GM19324 (cell line): ENCODE results near the gene FNIP2.

Source experiments
- ATAC-seq: cut with Tn5 transposase; IDR thresholded peaks from one replicate; pipeline ENCODE4 v1.9.1; 2021; ENCODE audit warnings: mild to moderate bottlenecking, moderate library complexity; ENCODE audit not compliant: unreplicated experiment, low FRiP score

FNIP2 gene

DNA sequence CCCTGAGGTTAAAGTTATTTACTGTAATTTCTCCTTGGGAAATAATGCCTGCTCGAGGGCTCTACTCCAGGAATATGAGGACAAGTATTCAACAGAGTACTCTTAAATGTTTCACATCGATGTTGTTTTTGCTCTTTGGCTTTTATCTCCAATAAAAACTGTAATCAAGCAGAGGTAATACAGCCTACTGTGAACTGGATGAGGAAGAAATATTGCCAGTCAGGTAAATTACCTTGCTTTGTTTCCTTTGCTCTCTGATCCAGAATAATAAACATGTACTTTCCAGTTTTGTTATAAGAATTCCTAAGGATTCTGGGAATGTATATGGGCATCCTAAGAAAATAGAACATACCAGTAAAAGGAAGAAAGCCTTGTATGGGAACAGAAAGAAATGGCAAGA is 60.4 kb downstream of the FNIP2 start:
- ATAC-seq = no peak

- no peak for ATAC-seq
These were observed 64.8 kb downstream of the FNIP2 start for GRCh38 chr4:158833602-158834001.

GRCh38 chr4:158835226-158836001 is 66.6 kb downstream of the FNIP2 start:
- ATAC-seq = no peak

DNA sequence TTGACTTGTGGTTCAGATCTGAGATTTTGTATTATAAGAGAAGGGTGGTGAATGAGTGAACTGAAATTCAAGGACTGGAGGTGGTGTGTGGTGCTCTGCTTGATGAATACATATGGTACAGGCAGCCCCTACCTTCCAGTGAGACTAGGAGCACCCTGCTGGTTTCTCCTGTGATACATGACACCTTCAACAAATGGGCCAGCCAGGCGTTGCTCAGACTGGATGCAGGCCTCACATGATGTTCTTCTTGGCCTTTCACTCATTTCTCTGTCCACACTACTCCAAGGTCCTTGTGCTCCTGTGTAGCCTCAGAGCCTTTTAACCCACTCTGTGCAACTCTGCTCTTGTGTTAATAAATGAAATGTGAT is 67.2 kb downstream of the FNIP2 start:
- no peak for ATAC-seq

DNA sequence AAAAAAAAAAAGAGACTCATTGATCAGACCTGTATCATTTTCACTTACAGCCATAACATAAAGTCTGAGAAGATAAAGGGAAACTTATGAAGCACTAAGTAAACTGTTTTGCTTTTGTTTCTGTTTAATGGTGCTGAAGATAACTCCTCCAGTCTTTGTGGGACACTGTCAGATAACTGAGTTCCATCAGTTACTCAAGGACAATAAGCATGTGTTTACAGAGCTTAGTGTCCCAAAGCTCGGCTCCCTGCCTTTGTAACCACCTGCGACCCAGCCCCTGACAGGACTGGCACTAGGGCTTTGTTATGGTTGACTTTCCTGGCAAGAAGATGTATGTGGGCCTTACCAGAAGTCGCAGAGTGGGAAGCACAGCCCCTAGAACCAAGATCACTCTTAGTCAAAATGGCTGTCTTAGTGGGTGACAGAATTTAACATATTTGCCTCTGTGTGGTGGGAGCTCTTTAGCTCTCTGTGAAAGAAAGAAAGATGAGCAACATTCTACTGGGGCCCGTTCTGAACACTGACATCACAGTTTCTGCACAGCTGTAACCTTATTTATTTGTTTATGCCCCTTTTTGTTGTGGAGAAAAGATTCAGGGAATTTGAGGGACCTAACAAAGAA is 68.1 kb downstream of the FNIP2 start:
- ATAC-seq = no peak

DNA sequence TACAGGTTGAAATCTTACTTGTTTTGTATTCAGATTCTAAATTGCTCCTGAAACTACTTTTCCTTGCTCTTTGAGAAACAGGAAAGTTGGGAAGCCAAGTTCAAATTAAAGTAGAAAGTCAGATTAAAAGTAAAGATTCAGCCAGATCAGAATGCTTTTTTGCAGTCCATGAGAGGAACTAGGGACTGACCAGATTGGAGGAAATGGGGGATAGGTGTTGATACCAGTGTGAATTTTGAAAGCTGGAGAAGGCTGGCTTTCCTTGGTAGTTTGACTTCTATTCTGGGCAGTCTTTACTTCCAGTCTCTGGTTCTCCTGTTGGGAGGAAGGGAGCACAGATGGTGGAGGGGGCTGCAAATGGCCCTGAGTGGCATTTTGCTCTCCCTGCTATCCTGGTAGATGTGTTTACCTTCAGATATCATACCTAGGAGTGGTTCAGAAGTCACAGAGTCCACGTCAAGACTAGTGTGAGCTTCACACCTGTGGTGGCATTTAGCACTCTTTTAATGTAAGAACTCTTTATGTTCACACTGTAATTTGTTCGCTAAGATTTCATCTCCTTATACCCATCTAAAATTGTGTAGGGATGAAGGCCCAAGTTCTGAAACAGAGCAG is 68.8 kb downstream of the FNIP2 start:
- no peak for ATAC-seq

GRCh38 chr4:158840131-158840530 is 71.3 kb downstream of the FNIP2 start:
- no peak for ATAC-seq

GRCh38 chr4:158841540-158841939 is 72.7 kb downstream of the FNIP2 start:
- no peak for ATAC-seq

- ATAC-seq = no peak
These were observed 76.7 kb downstream of the FNIP2 start for GRCh38 chr4:158845311-158846041.

DNA sequence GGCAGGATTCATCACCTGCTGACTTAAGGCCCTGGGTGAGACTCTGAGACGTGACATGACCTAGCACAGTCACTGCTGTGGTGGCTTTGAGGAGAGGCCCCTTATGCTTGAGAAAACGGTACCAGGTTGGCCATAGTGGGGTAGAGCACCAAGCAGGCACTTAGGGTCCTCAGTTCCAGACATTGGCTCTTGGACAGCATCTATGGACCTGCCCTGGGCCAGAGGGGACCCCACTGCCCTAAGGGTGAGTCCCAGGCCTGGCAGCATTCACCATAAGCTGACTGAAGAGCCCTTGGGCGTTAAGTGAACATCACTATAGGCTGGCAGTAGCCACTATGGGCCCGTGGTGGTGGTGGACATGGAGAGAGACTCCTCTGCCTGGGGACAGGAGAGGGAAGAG is 78.7 kb downstream of the FNIP2 start:
- ATAC-seq = no peak

DNA sequence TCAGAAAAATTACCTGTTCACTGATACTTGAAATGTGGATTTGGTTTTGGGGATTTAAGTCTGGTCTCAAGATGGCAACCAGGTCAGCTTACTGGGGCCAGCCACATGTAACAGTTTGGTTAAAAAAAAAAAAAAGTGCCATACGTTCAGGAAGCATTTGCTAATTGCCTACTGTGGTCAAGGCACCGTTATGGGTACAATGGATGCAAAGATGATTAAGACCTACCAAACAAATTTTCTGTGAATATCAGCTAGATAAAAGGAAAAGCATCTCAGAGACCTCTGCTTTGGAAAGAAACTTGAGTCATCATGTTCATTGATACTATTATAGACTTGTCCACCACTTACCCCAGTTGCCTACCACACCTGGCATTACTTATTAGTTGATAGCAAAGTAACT is 80.9 kb downstream of the FNIP2 start:
- no peak for ATAC-seq

- no peak for ATAC-seq
These were observed 81.5 kb downstream of the FNIP2 start for GRCh38 chr4:158850371-158850770.

DNA sequence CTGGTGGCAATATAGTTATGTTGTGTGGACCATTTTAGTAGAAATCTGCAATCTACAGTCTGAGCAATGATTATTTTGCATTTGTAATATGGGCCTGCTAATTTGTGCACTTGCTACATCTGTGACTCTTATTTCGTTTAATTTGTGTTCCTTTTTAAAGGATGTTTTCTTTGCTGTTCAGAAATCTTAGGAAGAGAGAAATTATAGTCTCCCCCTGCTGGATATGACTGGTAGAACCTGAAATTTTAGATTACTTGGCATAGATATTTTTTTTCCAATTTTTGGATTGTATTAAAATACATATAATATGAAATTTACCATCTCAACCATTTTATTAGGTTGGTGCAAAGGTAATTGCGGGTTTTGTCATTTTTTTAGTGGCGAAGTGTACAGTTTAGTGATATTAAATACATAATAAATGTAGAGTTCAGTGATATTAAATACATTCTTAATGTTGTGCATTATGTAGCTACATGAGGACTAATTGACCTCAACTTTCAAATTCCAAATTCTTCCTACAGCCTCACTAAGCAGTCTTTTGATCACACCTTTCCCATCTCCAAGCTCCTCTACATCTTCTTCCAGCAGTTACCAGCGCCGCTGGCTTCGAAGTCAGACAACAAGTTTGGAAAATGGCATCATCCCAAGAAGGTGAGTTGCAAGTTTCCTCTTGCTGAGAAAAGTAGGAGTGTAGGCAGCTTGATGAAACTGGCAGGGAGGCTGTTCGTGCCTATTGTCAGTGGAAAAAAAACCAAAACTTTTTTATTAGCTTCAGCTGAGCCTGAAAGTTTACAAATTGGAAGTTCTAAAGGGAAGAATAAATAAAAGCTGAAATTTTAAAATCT is 82.2 kb downstream of the FNIP2 start:
- no peak for ATAC-seq

- ATAC-seq = no peak
These were observed 85.4 kb downstream of the FNIP2 start for GRCh38 chr4:158854236-158854635.

- no peak for ATAC-seq
These were observed 88.0 kb downstream of the FNIP2 start for GRCh38 chr4:158856852-158857251.

DNA sequence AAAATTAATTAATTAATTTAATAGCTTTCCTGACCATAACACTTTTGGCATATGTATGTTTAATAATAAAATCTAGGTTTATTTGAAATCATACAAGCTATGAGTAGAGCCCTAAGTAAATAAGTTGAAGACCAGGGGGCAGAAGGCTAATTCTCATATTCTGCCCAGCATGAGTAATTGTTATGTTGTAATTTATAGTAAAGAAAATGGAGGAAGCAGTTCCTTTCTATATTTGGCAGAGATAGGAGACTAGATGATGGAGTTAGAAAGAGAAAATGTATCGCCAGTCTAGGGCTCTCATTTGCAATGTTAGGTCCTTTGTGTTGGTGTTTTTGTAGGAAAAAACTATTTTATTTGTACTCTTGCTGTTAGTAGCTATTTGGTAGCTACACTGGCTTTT is 89.1 kb downstream of the FNIP2 start:
- no peak for ATAC-seq

DNA sequence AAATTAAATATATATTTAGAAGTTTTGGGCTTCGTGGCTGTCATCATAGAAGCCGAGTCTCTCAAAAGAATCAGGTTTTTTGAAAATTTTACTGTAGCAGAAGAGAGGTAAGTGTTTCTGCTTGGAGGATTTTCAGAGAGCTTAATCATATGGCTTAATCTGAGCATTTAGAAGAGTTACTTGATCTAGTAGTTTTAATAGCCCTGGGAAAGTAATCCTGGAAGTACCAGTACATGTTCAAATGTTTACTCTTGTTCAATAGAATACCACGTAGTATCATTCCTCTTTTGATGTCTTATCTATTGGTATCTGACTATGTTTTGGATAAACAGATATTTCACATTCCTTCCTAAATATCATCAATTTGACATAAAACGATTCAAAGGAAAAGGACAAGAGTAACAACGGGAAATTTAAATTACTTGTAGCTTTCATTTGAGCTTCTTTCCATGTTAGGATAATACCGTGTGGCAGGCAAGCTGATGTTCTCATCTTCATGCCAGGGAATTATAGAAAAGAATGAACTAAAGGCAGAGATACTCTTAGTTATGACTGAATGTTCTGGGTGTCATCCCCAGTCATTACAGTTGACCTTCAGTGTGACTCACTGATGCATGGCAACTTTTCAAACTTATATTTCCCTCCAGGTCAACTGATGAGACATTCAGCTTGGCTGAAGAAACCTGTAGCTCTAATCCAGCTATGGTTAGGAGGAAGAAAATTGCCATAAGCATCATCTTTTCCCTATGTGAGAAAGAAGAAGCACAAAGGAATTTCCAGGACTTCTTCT is 89.8 kb downstream of the FNIP2 start:
- no peak for ATAC-seq

GRCh38 chr4:158859661-158860060 is 90.8 kb downstream of the FNIP2 start:
- ATAC-seq = no peak

DNA sequence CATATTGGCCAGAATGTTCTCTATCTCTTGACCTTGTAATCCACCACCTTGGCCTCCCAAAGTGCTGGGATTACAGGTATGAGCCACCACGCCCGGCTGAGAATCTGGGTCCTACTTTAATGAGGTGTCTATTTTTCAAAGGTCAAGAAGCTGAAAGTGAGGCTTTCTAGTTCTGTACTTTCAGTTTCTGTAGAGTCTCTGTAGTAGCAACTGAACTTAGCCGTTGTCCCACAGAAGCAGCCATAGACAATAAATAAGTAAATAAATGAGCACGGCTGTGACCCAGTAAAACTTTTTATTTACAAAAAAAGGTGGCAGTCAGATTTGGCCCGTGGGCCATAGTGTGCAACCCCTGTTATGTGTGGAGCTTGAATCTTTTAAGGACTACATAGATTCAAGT is 92.0 kb downstream of the FNIP2 start:
- peak; percentile 82 for ATAC-seq

DNA sequence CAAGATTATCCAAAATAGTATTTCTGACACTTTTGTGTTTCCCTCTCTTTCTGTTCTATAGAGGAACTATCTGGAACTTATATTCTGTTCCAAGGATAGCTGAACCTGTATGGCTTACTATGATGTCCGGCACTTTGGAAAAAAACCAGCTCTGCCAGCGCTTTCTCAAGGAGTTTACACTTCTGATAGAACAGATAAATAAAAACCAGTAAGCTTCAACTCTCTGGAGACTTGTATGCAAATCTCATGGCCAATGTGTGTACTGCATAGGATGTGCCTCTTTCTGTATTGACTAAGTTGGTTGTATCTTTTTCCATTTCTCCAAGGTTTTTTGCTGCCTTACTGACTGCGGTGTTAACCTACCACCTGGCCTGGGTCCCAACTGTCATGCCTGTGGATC is 92.5 kb downstream of the FNIP2 start:
- ATAC-seq = peak; percentile 77
